DMS 273 treated with DMSO at 0.1 percent for 48 hours (cell line): Measurements from ENCODE around the gene ABCD1.
A peak's percentile ranks its signal among the peaks of the same experiment; 100 is the strongest.

ENCODE experiments used
- DNase-seq: peaks from one replicate; lab custom pipeline; 2025; lab: John Stamatoyannopoulos, UW

The ABCD1 gene

GRCh38 chrX:153773741-153774575 is 49.3 kb downstream of the ABCD1 start:
- no peak for DNase-seq

GRCh38 chrX:153774576-153775292 is 50.1 kb downstream of the ABCD1 start:
- no peak for DNase-seq

GRCh38 chrX:153775293-153776119 is 50.9 kb downstream of the ABCD1 start:
- no peak for DNase-seq

GRCh38 chrX:153776120-153776599 is 51.5 kb downstream of the ABCD1 start:
- no peak for DNase-seq

GRCh38 chrX:153776611-153777045 is 52.0 kb downstream of the ABCD1 start:
- no peak for DNase-seq

GRCh38 chrX:153777261-153778090 is 52.8 kb downstream of the ABCD1 start:
- DNase-seq: no peak

- no peak for DNase-seq
Observed at GRCh38 chrX:153778181-153778580, 53.5 kb downstream of the ABCD1 start.

GRCh38 chrX:153778684-153779101 is 54.0 kb downstream of the ABCD1 start:
- no peak for DNase-seq

- no peak for DNase-seq
Observed at GRCh38 chrX:153779891-153780677, 55.4 kb downstream of the ABCD1 start.

GRCh38 chrX:153780678-153781427 is 56.2 kb downstream of the ABCD1 start, which contains the start of gene SRPK3:
Gene SRPK3, plus strand, starts transcription at chrX:153781041. Its CDS starts 46 bp downstream, at chrX:153781087.
- no peak for DNase-seq

- peak; percentile 31 for DNase-seq
Observed at GRCh38 chrX:153781428-153782047, 56.9 kb downstream of the ABCD1 start.

- DNase-seq: peak; percentile 56
Observed at GRCh38 chrX:153782313-153782712, 57.7 kb downstream of the ABCD1 start.

GRCh38 chrX:153782871-153783270 is 58.2 kb downstream of the ABCD1 start:
- no peak for DNase-seq

GRCh38 chrX:153783378-153784013 is 58.8 kb downstream of the ABCD1 start:
- DNase-seq: no peak

GRCh38 chrX:153784325-153784967 is 59.8 kb downstream of the ABCD1 start:
- DNase-seq: no peak

- no peak for DNase-seq
Observed at GRCh38 chrX:153786669-153787068, 62.0 kb downstream of the ABCD1 start.

GRCh38 chrX:153789654-153790053 is 65.0 kb downstream of the ABCD1 start:
- DNase-seq: no peak
